ENCODE results near the gene ENTR1.

The ENTR1 gene

DNA sequence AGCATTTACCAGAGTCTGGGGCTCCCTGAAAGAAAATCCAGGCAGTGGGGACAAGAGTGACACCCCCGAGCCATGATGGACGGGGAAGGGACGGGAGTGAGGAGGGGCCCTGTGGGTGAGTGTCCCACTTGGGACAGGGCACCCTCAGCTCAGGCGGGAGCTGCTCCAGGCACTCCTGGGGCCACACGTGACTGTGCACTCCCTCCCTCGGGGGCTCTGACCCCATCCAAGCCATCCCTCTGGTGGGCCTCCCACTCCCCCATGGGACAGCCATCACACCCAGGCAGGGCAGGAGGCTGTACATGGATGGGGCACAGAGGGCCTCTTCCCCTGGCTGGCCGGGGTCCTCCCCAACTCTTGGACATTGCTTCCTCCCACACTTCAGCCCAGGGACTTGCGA lies 34.0 kb downstream of the ENTR1 start:
- DNase-seq (ENCODE audit: low spot score): no peak

- DNase-seq (ENCODE audit: low spot score): no peak
Measured at GRCh38 chr9:136375096-136375495, 35.3 kb downstream of the ENTR1 start.

GRCh38 chr9:136374183-136374575 lies 36.2 kb downstream of the ENTR1 start:
- no peak for DNase-seq (ENCODE audit: low spot score)

- DNase-seq (ENCODE audit: low spot score): no peak
Measured at GRCh38 chr9:136373300-136374182, 36.9 kb downstream of the ENTR1 start, which contains the start of gene CARD9. CARD9 (minus strand) TSS chr9:136373669; CDS start chr9:136372078, 1,591 bp downstream.

- peak; percentile 89 for DNase-seq (ENCODE audit: low spot score)
Measured at GRCh38 chr9:136372561-136373299, 37.7 kb downstream of the ENTR1 start.

GRCh38 chr9:136372006-136372405 lies 38.4 kb downstream of the ENTR1 start:
- DNase-seq (ENCODE audit: low spot score): no peak

DNA sequence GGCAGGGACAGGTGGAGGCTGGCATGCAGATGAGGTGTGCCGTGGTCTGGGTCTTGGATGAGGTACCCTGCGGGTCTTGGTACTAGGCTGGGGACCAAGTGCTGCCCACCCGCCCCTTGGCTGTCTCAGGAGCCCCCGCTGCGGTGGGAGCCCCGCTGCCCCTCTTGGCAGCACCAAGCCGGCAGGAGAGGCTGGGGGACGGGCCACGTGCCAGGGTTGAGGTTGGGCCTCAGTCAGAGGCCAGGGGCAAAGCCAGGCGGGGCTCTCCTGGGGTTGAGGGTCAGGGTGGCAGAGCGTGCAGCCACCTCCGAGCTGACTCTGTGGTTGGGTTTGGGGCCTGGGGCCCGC lies 38.9 kb downstream of the ENTR1 start:
- DNase-seq (ENCODE audit: low spot score): no peak

GRCh38 chr9:136370687-136371532 lies 39.5 kb downstream of the ENTR1 start:
- DNase-seq (ENCODE audit: low spot score): peak; percentile 67

DNA sequence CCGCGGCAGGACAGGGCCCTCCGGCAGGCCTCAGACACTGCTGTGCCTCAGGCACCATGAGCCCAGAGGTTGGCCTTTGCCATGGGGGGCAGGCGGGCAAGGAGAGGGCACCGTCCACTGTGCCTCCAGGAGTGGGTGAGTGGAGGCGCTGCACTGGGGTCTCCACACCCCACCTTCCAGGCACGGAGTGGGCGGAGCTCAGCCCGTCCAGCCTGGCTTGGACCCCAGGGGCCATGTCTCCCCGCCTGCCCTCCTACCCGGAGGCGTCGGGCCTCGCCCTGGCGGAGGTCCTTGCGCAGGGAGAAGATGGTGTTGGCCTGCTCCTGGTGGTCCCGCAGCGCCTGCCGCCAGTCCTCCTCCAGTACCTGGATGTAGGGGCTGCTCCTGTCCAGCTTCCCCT lies 40.4 kb downstream of the ENTR1 start:
- no peak for DNase-seq (ENCODE audit: low spot score)

- no peak for DNase-seq (ENCODE audit: low spot score)
Measured at GRCh38 chr9:136368190-136368589, 42.2 kb downstream of the ENTR1 start.

DNA sequence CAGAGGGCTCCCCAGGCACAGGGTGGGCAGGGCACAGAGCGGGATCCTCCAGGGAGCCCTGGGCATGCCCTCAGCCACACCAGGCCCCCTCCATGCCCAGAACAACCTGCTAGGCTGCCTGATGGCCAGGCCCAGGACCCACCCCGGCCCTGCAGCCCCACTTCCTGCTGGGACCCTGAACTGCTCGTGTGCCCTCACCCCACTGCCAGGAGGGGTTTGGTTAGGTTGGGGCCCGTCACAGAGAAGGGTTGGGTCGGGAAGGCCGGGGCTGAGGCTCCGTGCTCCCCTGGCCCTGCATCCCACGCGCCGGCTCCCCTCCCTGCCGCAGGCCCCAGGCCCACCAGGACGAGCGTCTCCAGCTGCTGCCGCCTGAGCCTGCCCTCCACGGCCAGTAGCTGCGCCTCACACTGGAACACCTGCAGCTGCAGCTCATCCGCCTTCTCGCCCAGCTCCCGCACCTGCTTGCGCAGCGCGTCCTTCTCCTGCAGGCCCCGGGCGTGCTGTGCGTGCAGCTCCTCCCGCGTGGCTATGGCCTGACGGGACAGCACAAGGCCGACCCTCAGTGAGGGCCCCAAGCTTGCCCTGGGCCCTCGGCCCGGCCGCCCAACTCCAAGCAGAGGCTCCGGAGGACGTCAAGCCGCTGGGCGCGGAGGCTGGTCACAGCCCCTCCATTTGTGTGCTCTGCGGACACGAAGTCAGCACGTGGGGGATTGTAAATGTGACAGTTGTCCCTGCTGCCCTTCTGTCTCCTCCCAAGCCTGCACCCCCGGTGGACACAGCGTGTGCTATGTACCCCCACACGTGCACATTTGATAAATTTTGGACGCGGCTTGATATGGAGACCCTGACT lies 42.9 kb downstream of the ENTR1 start:
- DNase-seq (ENCODE audit: low spot score): no peak

GRCh38 chr9:136366826-136367225 lies 43.6 kb downstream of the ENTR1 start:
- no peak for DNase-seq (ENCODE audit: low spot score)

DNA sequence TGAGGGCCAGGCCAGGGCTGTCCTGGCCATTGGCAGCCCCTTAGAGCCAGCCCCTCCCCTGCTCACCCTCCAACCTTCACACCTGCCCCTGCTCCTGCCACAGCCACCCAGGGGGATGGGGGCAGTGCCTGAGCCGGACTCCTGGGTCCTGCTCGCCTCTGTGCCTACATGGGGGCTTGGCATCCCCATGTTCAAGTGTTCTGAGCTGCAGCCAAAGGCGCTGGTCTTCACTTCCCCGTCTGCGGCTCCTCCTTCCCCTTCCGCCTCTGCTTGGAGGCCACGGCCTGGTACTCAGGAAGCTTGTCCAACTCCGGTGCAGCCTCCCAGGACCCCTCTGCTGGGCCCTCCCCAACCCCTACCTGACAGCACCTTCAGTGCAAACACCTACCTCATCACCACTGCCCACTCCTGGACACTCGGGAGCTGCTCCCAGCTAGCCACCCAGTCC lies 44.6 kb downstream of the ENTR1 start:
- no peak for DNase-seq (ENCODE audit: low spot score)

DNA sequence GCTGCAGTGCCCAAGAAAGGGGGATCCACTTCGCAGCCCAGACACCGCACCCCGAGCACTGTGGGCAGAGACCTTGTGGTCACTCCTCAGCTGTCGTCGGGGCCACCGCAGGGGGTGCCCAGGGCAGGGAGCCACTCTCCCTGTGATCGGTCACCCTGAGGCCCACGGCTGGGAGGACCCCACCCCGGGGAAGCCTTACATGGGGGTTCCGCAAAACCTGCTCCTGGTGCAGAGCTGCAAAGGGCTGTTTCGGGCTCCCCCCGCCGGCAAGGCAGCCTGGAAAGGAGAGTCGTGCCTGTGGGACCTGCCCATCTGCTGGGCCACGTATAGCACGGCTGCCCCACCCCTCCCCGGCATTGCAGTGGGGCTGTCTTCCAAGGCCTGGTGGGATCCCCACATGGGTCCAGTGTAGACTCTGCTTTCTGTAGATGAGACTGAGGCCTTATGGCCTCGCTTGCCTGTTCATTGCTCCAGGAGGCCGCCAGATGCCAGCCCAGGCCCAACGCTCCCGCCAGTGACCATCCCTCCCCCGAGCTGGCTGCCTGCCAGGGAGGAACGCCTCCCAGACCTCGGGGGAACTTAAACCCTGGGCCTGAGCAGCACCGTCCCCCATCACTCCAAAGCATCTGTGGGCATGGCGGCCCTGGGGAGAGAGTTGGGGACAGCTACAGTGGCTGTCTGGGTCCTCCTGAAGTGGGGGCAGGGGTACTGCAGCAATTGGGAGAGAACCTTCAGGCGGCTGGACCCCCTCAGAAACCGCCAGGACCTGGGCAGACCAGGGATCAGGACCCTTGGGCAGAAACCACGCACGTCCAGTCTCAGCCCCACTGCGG lies 45.3 kb downstream of the ENTR1 start:
- DNase-seq (ENCODE audit: low spot score): no peak

- DNase-seq (ENCODE audit: low spot score): no peak
Measured at GRCh38 chr9:136363949-136364748, 46.3 kb downstream of the ENTR1 start.

DNA sequence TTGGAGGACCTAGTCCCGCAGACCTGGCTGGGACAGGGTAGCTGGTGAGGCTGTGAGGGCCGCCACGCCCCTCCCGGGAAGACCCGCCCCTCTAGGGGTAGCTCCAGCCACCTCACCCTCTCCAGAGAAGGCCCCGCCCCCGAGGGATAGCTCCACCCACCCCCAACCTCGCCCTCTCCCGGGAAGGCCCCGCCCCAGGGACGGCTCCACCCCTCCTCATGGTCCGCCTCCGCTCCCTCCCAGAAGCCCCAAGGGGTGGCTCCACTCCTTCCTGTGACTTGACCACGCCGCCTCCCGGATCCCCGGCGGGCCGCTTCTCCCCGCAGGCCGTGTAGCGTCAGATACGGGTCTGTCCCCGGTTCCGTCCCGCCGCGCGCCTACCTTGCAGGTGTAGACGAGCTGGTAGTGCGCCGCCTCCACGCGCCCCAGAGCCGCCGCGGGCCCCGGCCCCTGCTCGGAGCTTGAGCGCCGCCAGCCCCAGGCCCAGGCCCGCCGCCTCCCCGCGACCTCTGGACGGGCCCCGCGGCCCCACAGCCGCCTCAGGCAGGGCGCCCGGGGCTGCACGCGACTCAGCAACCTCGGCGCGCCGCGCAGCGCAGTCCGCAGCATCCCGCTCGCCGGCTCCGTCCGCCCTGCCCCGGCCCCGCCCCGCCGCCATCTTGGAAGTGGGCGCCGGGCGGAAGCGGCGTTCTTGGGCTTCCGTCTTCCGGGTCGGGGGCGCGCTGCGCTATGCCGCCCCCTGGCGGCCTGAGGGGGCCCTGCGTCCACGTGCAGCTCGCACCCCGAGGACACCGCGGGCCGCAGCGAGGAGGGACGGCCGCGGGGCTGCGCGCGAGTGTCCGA lies 47.1 kb downstream of the ENTR1 start, which contains the start of gene DNLZ:
DNLZ (minus strand) TSS at position 639 of the 843 bp plus-strand sequence; CDS start at position 609, 30 bp downstream.
- peak; percentile 99 for DNase-seq (ENCODE audit: low spot score)

GRCh38 chr9:136362450-136362784 lies 48.0 kb downstream of the ENTR1 start:
- no peak for DNase-seq (ENCODE audit: low spot score)

DNA sequence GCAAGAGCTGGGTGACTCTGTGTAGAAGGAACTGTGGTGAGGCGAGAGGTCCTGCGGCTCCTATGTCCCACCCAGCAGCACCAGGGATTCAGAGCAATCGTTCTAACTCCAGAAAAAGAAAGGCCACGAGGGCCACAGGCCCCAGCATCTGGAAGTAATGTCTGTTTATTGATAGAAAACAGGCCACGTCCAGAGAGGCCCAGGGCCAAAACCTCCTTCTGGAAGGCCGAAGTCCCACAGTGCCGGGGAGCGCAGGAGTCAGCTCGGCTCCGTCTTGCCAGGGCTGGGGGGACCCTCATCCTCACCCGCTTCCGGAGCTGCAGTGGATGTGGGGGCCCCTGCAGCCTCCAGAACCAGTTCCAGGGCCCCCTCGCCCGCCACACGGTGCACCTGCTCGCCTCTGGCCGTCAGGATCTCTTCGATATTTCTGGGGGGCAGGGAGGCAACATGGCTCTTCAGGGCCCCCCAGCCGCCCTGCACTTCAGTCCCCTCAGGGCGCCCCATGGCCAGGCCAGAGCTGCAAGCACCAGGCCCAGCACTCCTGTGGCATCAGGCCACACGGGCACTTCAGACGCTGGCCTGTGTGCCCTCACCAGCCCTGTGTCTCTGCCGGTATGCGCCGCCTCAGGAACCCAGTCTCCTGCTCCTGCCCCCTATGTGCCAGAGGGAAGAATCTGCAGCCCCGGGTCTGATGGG lies 48.5 kb downstream of the ENTR1 start:
- no peak for DNase-seq (ENCODE audit: low spot score)

All from AG08396 (cell line).